ENCODE results near the gene FSTL1. TPM values are rescaled to one million over a fixed set of nuclear protein-coding genes. Genes with fewer than 3 reads are reported as not detected.

The FSTL1 gene
- total RNA-seq, 2 donors from 2014 or later, result 212 to 265 TPM

- H3K4me1 ChIP-seq (replicated peaks), result no peaks in the 10 kb centered on the region
- H3K27ac ChIP-seq, result peak within 1 kb of the TSS; percentile 83 to 94
- no peaks in the 10 kb centered on the region for H3K36me3 ChIP-seq
- H3K27me3 ChIP-seq (replicated peaks; ENCODE audit: insufficient read depth), result no peaks in the 10 kb centered on the region
- DNase-seq (ENCODE audit: low spot score), result peak; percentile 87
- WGBS, result under 1% methylated on average over 95 of the region's 95 CpGs
- peak within 1 kb of the TSS; percentile 59 to 78 for H3K4me3 ChIP-seq
- TF ChIP-seq POLR2A (IDR thresholded peaks at IDR 0.05), result peak; percentile 82
- TF ChIP-seq POLR2AphosphoS5 (IDR thresholded peaks at IDR 0.05), result peak; percentile 69
- TF ChIP-seq, protein P1, sequence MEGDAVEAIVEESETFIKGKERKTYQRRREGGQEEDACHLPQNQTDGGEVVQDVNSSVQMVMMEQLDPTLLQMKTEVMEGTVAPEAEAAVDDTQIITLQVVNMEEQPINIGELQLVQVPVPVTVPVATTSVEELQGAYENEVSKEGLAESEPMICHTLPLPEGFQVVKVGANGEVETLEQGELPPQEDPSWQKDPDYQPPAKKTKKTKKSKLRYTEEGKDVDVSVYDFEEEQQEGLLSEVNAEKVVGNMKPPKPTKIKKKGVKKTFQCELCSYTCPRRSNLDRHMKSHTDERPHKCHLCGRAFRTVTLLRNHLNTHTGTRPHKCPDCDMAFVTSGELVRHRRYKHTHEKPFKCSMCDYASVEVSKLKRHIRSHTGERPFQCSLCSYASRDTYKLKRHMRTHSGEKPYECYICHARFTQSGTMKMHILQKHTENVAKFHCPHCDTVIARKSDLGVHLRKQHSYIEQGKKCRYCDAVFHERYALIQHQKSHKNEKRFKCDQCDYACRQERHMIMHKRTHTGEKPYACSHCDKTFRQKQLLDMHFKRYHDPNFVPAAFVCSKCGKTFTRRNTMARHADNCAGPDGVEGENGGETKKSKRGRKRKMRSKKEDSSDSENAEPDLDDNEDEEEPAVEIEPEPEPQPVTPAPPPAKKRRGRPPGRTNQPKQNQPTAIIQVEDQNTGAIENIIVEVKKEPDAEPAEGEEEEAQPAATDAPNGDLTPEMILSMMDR (IDR thresholded peaks at IDR 0.05), result peak in 2 of 4 experiments; percentile 28 to 32
- no peaks in the 10 kb centered on the region for H3K9me3 ChIP-seq
- intact Hi-C loops (cut with DNase I), result no loop called here
Observed at GRCh38 chr3:120348991-120349854, 101.6 kb downstream of the FSTL1 start, which contains the start of gene LRRC58. TSS of gene LRRC58 (minus strand) at chr3:120349354. CDS start at chr3:120349243, 111 bp downstream.

GRCh38 chr3:120348065-120348990 is 102.5 kb downstream of the FSTL1 start:
- Histone ChIP-seq H3K9me3 (no peaks in the 10 kb centered on the region), H3K4me1 (replicated peaks) (no peaks in the 10 kb centered on the region), H3K36me3 (no peaks in the 10 kb centered on the region), H3K27me3 (replicated peaks; ENCODE audit: insufficient read depth) (no peaks in the 10 kb centered on the region), H3K4me3 (peak overlapping the region; percentile 59 to 78), H3K27ac (peak overlapping the region; percentile 83 to 94)
- WGBS, result under 1% methylated on average over 41 of the region's 41 CpGs
- intact Hi-C loops (cut with DNase I), result no loop called here
- DNase-seq (ENCODE audit: low spot score), result no peak
- TF ChIP-seq, protein P1 (IDR thresholded peaks at IDR 0.05), result no peak
- no peak for TF ChIP-seq POLR2AphosphoS5 (IDR thresholded peaks at IDR 0.05)
- no peak for TF ChIP-seq POLR2A (IDR thresholded peaks at IDR 0.05)

GRCh38 chr3:120344349-120344748 is 106.4 kb downstream of the FSTL1 start:
- Histone ChIP-seq H3K4me1 (replicated peaks) (no peaks in the 10 kb centered on the region), H3K9me3 (no peaks in the 10 kb centered on the region), H3K27ac (no peak overlapping the region), H3K36me3 (no peaks in the 10 kb centered on the region), H3K27me3 (replicated peaks; ENCODE audit: insufficient read depth) (no peaks in the 10 kb centered on the region), H3K4me3 (no peak overlapping the region)
- WGBS, result 26% methylated on average over 1 of the region's 1 CpG
- intact Hi-C loops (cut with DNase I), result loop anchor here (2.0 kb wide), 1 partner anchor 210 kb away; no protein-coding TSS in a partner anchor
- no peak for DNase-seq (ENCODE audit: low spot score)
- no peak for TF ChIP-seq POLR2A (IDR thresholded peaks at IDR 0.05)
- TF ChIP-seq, protein P1 (IDR thresholded peaks at IDR 0.05), result no peak

MicroRNAs within 50 kb of the gene (microRNA counts, 767-probe panel; counts per million panel counts)
- microRNA hsa-miR-198, result 431 to 1,531 counts per million in 2 donors

Other genes starting within 250 kb of the FSTL1 start
- 1 to 10 TPM in 1 of 2 donors, under 1 TPM in 1; 0.46 to 3.0 TPM for gene GPR156, start 165.8 kb downstream of the FSTL1 start, total RNA-seq
- gene LRRC58, start 101.6 kb downstream of the FSTL1 start, total RNA-seq, result 10 to 100 TPM; 26.0 to 34.9 TPM
- 100 to 1,000 TPM in 1 of 2 donors, 10 to 100 TPM in 1; 83.3 to 159 TPM for gene NDUFB4, start 145.3 kb upstream of the FSTL1 start, total RNA-seq
- gene HGD, start 231.2 kb upstream of the FSTL1 start, total RNA-seq, result 100 to 1,000 TPM in 1 of 2 donors, 10 to 100 TPM in 1; 47.1 to 104 TPM